GM19328 (cell line): Measurements from ENCODE around the gene DNAH17.

ENCODE experiments used
- ATAC-seq: cut with Tn5 transposase; IDR thresholded peaks from one replicate; pipeline ENCODE4 v1.9.1; 2021; ENCODE audit warnings: mild to moderate bottlenecking, moderate library complexity; ENCODE audit not compliant: unreplicated experiment

The DNAH17 gene

GRCh38 chr17:78378225-78379130 lies 198.7 kb downstream of the DNAH17 start, which contains the start of gene PGS1:
Gene PGS1, plus strand, starts transcription at chr17:78378649. Its CDS starts 17 bp downstream, at chr17:78378666.
- no peak for ATAC-seq

- no peak for ATAC-seq
Measured at GRCh38 chr17:78377858-78378224, 199.4 kb downstream of the DNAH17 start.

GRCh38 chr17:78376161-78376560 lies 201.0 kb downstream of the DNAH17 start:
- ATAC-seq: no peak

DNA sequence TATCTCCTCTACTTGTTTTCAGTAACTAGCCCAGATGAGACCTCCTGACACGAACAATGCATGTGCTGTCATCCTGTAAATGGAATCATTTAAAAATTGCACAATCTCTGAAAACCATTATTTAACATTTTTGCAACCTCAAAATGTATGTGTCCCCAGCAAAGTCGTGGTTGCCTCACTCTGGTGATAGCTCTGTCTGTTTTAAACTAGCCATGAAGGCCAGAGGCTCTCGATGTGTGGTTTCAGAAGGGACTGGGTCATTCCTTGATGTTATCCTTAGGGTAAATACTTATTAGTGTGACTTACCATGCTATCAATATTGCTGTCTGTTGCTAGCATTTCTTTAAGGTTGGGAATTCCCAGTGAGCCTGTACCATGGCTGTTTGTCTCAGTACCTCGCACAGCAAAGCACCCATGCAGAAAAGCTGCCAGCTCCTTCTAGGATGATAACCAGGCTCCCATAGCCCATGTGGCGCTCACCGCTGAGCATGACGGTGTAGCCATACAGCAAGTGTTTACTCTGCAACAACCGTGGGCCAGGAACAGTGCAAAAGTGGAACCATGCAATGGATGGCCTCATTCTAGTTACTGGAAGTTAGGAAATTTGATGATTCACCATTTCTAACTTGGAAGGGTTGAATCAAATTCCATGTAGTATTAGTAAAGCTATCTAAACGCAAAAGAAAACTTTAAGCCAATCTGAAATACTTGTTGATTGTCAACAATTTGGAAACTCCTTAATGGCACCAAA lies 201.6 kb downstream of the DNAH17 start:
- ATAC-seq: no peak

GRCh38 chr17:78374631-78375274 lies 202.4 kb downstream of the DNAH17 start:
- no peak for ATAC-seq

DNA sequence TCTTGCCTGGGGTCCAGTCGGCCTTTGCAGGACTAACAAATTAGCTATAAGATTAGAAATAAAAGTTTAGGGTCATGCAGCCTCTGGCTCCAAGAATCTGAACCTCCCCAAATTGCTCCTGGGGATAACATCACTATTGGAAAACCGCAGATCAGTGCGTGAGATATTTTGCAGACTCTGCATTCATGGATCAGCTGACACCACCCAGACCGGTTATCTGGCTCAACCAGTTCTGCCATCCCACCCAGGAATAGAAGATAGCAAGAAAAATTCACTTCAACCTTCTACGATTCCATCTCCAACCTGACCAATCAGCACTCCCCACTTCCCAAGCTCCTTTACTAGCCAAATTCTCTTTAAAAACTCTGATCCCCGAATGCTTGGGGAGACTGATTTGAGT lies 203.0 kb downstream of the DNAH17 start:
- no peak for ATAC-seq
